Ishikawa (cell line): ENCODE data around the gene SULT1B1.

ENCODE experiments used
- CEBPB ChIP-seq: IDR thresholded peaks from 2 replicates; pipeline ENCODE4 v1.6.1; 2012
- CREB1 ChIP-seq: IDR thresholded peaks from 2 replicates; pipeline ENCODE4 v1.6.1; 2012; ENCODE audit warnings: low read depth
- EGR1 ChIP-seq: IDR thresholded peaks from 2 replicates; pipeline ENCODE4 v1.6.1; 2012
- EP300 ChIP-seq: IDR thresholded peaks from 2 replicates; pipeline ENCODE4 v1.6.1; 2012; ENCODE audit warnings: borderline replicate concordance
- FOXM1 ChIP-seq: IDR thresholded peaks from 2 replicates; pipeline ENCODE4 v1.6.1; 2012; ENCODE audit warnings: low read depth, borderline replicate concordance
- NFIC ChIP-seq: IDR thresholded peaks from 2 replicates; pipeline ENCODE4 v1.6.1; 2012
- RAD21 ChIP-seq: IDR thresholded peaks from 2 replicates; pipeline ENCODE4 v1.6.1; 2012; ENCODE audit warnings: low read depth
- TAF1 ChIP-seq: IDR thresholded peaks from 2 replicates; pipeline ENCODE4 v1.6.1; 2012; ENCODE audit warnings: low read depth, mild to moderate bottlenecking
- TCF12 ChIP-seq: IDR thresholded peaks from 2 replicates; pipeline ENCODE4 v1.6.1; 2012; ENCODE audit warnings: low read depth
- TEAD4 ChIP-seq: IDR thresholded peaks from 2 replicates; pipeline ENCODE4 v1.6.1; 2012
- YY1 ChIP-seq: IDR thresholded peaks from 2 replicates; pipeline ENCODE4 v1.6.1; 2012; ENCODE audit warnings: low read depth
- ZBTB7A ChIP-seq: IDR thresholded peaks from 2 replicates; pipeline ENCODE4 v1.6.1; 2012; ENCODE audit warnings: low read depth
- TF ChIP-seq, protein P1 (sequence below): IDR thresholded peaks from 2 replicates; pipeline ENCODE4 v1.6.1; 2012; ENCODE audit warnings: low read depth, mild to moderate bottlenecking
- TF ChIP-seq, protein P2 (sequence below): IDR thresholded peaks from 2 replicates; pipeline ENCODE4 v1.6.1; 2012
- TF ChIP-seq, protein P3 (sequence below): IDR thresholded peaks from 2 replicates; pipeline ENCODE4 v1.6.1; 2012

SULT1B1 gene

DNA sequence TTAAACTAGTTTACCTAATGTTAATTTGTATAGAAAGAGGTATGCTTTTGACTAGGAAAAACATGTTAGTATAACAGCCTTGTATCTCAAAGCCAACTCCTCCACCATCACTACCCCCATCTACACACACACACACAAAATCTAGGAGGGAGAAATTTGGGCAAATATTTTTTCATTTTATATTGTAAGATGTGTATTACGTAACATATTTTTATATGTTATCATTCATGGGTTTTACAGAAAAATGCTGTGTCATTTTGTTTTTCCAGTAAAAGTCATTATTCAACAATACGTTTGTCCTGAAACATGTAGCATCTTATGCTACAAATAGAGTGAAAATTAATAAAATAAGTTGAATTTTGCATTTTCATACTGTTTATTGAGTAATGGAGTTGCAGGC lies 3.0 kb downstream of the SULT1B1 start:
- TF ChIP-seq, protein P1, sequence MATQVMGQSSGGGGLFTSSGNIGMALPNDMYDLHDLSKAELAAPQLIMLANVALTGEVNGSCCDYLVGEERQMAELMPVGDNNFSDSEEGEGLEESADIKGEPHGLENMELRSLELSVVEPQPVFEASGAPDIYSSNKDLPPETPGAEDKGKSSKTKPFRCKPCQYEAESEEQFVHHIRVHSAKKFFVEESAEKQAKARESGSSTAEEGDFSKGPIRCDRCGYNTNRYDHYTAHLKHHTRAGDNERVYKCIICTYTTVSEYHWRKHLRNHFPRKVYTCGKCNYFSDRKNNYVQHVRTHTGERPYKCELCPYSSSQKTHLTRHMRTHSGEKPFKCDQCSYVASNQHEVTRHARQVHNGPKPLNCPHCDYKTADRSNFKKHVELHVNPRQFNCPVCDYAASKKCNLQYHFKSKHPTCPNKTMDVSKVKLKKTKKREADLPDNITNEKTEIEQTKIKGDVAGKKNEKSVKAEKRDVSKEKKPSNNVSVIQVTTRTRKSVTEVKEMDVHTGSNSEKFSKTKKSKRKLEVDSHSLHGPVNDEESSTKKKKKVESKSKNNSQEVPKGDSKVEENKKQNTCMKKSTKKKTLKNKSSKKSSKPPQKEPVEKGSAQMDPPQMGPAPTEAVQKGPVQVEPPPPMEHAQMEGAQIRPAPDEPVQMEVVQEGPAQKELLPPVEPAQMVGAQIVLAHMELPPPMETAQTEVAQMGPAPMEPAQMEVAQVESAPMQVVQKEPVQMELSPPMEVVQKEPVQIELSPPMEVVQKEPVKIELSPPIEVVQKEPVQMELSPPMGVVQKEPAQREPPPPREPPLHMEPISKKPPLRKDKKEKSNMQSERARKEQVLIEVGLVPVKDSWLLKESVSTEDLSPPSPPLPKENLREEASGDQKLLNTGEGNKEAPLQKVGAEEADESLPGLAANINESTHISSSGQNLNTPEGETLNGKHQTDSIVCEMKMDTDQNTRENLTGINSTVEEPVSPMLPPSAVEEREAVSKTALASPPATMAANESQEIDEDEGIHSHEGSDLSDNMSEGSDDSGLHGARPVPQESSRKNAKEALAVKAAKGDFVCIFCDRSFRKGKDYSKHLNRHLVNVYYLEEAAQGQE: no peak
- TF ChIP-seq EP300 (no peak), FOXM1 (no peak), NFIC (no peak), EGR1 (no peak), YY1 (no peak), ZBTB7A (no peak), TCF12 (no peak), CREB1 (no peak), RAD21 (no peak), TAF1 (no peak), CEBPB (no peak), TEAD4 (no peak)
- TF ChIP-seq, protein P2, sequence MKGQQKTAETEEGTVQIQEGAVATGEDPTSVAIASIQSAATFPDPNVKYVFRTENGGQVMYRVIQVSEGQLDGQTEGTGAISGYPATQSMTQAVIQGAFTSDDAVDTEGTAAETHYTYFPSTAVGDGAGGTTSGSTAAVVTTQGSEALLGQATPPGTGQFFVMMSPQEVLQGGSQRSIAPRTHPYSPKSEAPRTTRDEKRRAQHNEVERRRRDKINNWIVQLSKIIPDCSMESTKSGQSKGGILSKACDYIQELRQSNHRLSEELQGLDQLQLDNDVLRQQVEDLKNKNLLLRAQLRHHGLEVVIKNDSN: no peak
- TF ChIP-seq, protein P3, sequence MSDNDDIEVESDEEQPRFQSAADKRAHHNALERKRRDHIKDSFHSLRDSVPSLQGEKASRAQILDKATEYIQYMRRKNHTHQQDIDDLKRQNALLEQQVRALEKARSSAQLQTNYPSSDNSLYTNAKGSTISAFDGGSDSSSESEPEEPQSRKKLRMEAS: no peak

DNA sequence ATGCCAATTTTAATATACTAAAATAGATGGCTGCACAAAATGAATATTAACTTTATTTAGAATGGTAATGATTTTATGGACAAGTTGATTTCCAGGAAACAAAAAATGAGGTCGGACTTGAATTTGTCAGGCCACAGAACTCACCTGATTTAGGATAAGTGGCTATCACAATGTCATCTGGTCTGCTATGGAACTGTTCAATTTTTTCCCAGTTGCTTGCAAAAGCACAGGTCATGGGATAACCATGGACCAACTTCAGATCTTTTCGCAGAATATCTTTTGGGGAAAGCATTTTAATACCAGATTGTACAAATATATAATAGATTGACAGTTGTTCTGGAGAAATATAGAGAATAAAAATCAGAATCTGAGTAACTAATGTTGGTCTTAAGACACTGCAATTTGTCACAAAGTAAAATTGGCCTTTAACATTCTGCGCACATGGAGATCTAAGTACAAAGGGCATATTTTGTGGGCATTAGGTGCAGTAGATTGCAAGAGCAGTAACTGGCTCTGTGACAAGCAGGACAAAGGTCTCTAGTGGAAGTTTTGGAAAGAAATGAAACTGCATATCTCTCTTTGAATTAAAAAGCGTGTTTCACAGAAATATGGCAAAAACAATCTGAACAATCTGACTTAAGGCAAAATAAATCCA lies 5.4 kb downstream of the SULT1B1 start:
- TF ChIP-seq EGR1 (no peak), TCF12 (no peak), FOXM1 (no peak), TEAD4 (no peak), ZBTB7A (no peak), RAD21 (no peak)
- TF ChIP-seq, protein P2: no peak

DNA sequence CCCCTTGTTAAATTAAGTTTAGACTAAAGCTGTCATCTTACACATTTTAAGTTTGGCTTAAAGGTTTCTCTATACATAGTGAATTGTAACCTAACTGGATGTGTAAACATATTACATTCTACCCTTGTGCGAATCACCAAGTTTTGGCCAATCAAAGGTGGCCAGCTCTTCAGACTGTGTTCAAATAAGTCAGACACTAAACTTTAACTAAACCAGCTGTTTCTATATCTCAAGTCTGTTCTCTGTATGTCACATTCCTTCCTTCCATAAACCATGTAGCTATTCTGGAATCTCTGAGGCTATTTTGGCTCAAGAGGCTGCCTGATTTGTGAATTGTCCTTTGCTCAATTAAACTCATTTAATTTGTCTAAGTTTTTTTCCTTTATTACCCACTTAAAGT lies 6.7 kb downstream of the SULT1B1 start:
- TF ChIP-seq, protein P1: no peak
- TF ChIP-seq EP300 (no peak), TAF1 (no peak), CREB1 (no peak), FOXM1 (no peak), YY1 (no peak), RAD21 (no peak), CEBPB (no peak), TEAD4 (no peak), TCF12 (no peak), ZBTB7A (no peak), NFIC (no peak), EGR1 (no peak)
- TF ChIP-seq, protein P3: no peak
- TF ChIP-seq, protein P2: no peak

DNA sequence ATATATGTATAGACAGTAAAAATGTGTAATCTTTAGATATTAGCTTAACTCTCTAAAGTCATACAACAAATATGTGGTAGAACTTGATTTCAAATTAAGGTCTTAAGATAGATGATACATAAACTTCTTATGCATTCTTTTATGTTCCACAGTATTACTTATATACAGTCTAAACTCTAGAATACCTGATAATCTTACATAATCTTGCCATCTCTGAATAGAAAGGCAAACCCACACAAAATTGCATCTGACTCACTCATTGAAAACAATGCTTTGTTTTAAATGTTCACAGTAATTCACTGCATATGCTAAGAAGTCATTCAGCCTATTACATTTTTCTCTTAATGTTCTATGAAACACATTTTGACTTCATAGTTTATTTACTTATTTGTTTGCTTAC lies 10.1 kb downstream of the SULT1B1 start:
- TF ChIP-seq FOXM1 (no peak), RAD21 (no peak), TCF12 (no peak), TEAD4 (no peak), ZBTB7A (no peak), TAF1 (no peak), NFIC (no peak)
- TF ChIP-seq, protein P3: no peak

DNA sequence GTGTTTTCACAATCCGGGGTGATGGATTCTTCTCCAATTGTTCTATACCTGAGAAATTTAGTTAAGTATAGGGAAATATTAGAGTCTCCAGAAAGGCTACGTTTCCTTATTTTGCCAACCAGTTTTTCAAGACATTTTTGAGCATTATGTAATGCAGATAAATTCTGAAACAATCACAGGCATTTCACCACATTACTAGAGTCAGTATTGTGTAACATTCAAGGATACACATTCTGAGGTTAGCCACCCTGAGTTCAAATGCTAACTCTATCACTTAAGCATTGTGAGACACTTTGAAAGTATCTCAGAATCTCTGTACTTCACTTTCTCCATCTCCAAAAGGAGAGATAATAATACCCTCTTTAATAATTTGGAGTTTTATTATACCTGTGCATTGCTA lies 10.6 kb downstream of the SULT1B1 start:
- no peak for TF ChIP-seq CEBPB
- no peak for TF ChIP-seq RAD21

DNA sequence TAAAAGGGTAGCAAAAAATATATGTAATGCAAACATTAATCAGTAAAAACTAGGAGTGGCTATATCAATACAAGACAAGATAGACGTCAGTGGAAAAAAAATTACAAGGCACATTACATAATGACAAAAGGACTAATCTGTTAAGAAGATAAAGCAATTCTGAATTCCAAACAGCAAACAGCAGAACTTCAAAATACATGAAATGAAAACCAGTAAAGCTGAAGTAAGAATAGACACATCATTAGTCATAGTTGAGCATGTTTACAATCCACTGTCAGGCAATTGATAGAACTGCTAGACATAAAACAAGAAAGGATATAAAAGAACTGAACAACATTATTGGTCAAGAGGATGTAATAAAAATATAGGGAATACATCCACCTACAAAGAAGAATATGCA lies 12.2 kb downstream of the SULT1B1 start:
- TF ChIP-seq CEBPB: no peak
